CD14-positive monocyte (primary cell): ENCODE data around the gene NUBP2. TPM values are rescaled to one million over a fixed set of nuclear protein-coding genes. Genes with fewer than 3 reads are reported as not detected.

Experiments used
- DNase-seq, 3 donors: peaks; one replicate each; pipeline ENCODE4 v3.0.0-alpha.2; 2011 to 2022
- H2AFZ ChIP-seq: 2 replicates; pipeline ENCODE4 v1.6.0; 2012; ENCODE audit warnings: mild to moderate bottlenecking, low read depth, low read length, inconsistent platforms; ENCODE audit not compliant: insufficient read depth, poor library complexity, severe bottlenecking
- H3K27ac ChIP-seq, 2 donors: 1 replicate in 1 of 2; 2 replicates in 1 of 2; pipeline ENCODE4 v1.5.1; 2012 to 2013; ENCODE audit warnings: low read length in 2 of 2, control low read depth in 1 of 2, inconsistent platforms in 1 of 2, low read depth in 1 of 2, mild to moderate bottlenecking in 1 of 2
- H3K27me3 ChIP-seq, 2 donors: one replicate each; pipeline versions ENCODE4 v1.6.0 to v1.6.1; 2011 to 2013; ENCODE audit warnings: low read length in 2 of 2; ENCODE audit not compliant: control insufficient read depth in 2 of 2, insufficient read depth in 2 of 2
- H3K36me3 ChIP-seq, 2 donors: replicated peaks in 1 of 2; 1 replicate in 1 of 2; 2 replicates in 1 of 2; pipeline versions ENCODE4 v1.5.1 to v1.6.1; 2012 to 2013; ENCODE audit warnings: low read length in 2 of 2, control low read depth in 1 of 2, inconsistent platforms in 1 of 2, mild to moderate bottlenecking in 1 of 2; ENCODE audit not compliant: insufficient read depth in 2 of 2, control insufficient read depth in 1 of 2
- H3K4me1 ChIP-seq, 2 donors: 1 replicate in 1 of 2; 2 replicates in 1 of 2; pipeline versions ENCODE4 v1.5.1 to v1.6.1; 2012 to 2013; ENCODE audit warnings: low read length in 2 of 2, control low read depth in 1 of 2, inconsistent platforms in 1 of 2, mild to moderate bottlenecking in 1 of 2, moderate library complexity in 1 of 2; ENCODE audit not compliant: insufficient read depth in 2 of 2, control insufficient read depth in 1 of 2
- H3K4me2 ChIP-seq: replicated peaks from 2 replicates; pipeline ENCODE3; 2012; ENCODE audit warnings: low read length, moderate library complexity, mild to moderate bottlenecking; ENCODE audit not compliant: poor library complexity, severe bottlenecking; ENCODE audit errors: extremely low read depth
- H3K4me3 ChIP-seq, 3 experiments: fragments of 200-600 bp in 1 of 3; sonication (generic) in 1 of 3; replicated peaks in 1 of 3; 1 replicate in 2 of 3; 2 replicates in 1 of 3; pipeline ENCODE4 v1.5.1; 2011 to 2013; ENCODE audit warnings: low read length in 3 of 3, mild to moderate bottlenecking in 3 of 3, control low read depth in 2 of 3, low read depth in 2 of 3, inconsistent platforms in 1 of 3, moderate library complexity in 1 of 3
- H3K79me2 ChIP-seq: 2 replicates; pipeline ENCODE4 v1.6.0; 2012; ENCODE audit warnings: mild to moderate bottlenecking, control low read depth, inconsistent platforms, low read length, moderate library complexity; ENCODE audit not compliant: insufficient read depth
- H3K9ac ChIP-seq: 2 replicates; pipeline ENCODE4 v1.6.0; 2017; ENCODE audit warnings: low read length, mild to moderate bottlenecking; ENCODE audit not compliant: insufficient read depth, poor library complexity, severe bottlenecking
- H3K9me3 ChIP-seq, 2 donors: replicated peaks in 1 of 2; 1 replicate in 1 of 2; 2 replicates in 1 of 2; pipeline versions ENCODE4 v1.5.1 to v1.6.1; 2012 to 2013; ENCODE audit warnings: low read length in 2 of 2, control low read depth in 1 of 2; ENCODE audit not compliant: control insufficient read depth in 1 of 2, insufficient read depth in 1 of 2
- H4K20me1 ChIP-seq: 2 replicates; pipeline ENCODE4 v1.6.0; 2012; ENCODE audit warnings: mild to moderate bottlenecking, low read length, control low read depth, moderate library complexity; ENCODE audit not compliant: insufficient read depth
- H3K27ac Mint-ChIP-seq, 7 donors: one replicate each; pipeline ENCODE4 v1.8.0; 2020; ENCODE audit warnings: mild to moderate bottlenecking in 7 of 7, mixed read lengths in 7 of 7, moderate library complexity in 6 of 7, inconsistent platforms in 2 of 7
- H3K27me3 Mint-ChIP-seq, 3 donors: one replicate each; pipeline ENCODE4 v1.8.0; 2021 to 2022; ENCODE audit warnings: low read depth in 3 of 3, mild to moderate bottlenecking in 3 of 3, mixed read lengths in 3 of 3, moderate library complexity in 3 of 3, inconsistent platforms in 1 of 3
- H3K36me3 Mint-ChIP-seq, 2 donors: one replicate each; pipeline ENCODE4 v1.8.0; 2020; ENCODE audit warnings: mixed read lengths in 2 of 2, inconsistent platforms in 1 of 2, mild to moderate bottlenecking in 1 of 2
- H3K4me1 Mint-ChIP-seq: one replicate; pipeline ENCODE4 v1.8.0; 2020; ENCODE audit warnings: mild to moderate bottlenecking, mixed read lengths
- H3K4me3 Mint-ChIP-seq, 2 donors: one replicate each; pipeline ENCODE4 v1.8.0; 2020; ENCODE audit warnings: mild to moderate bottlenecking in 2 of 2, mixed read lengths in 2 of 2, moderate library complexity in 1 of 2
- H3K9me3 Mint-ChIP-seq, 7 donors: one replicate each; pipeline ENCODE4 v1.8.0; 2020 to 2022; ENCODE audit warnings: mixed read lengths in 7 of 7, mild to moderate bottlenecking in 6 of 7, moderate library complexity in 6 of 7, inconsistent platforms in 2 of 7
- WGBS: methylation state at CpG from one replicate; pipeline ENCODE4 v1.1.5; 2013; ENCODE audit warnings: missing lambda C conversion rate; ENCODE audit not compliant: insufficient coverage; 5-methylcytosine and 5-hydroxymethylcytosine counted together
- intact Hi-C, 2 donors: fragments of 100-400 bp; cut with micrococcal nuclease; formaldehyde crosslinking; loops; one replicate each; pipeline versions ENCODE4 v1.15.0 to v1.15.1; 2023
- polyA plus RNA-seq, 3 donors: library from polyadenylated mRNA; depleted of rRNA in 1 of 3; unstranded in 2 of 3; stranded (reverse) in 1 of 3; fragments of 300-500 nt in 2 of 3; fragments of >200 nt in 1 of 3; fragmentation: Illumina TruSeq in 2 of 3; gene quantifications; 1 replicate in 2 of 3; 2 replicates in 1 of 3; pipeline ENCODE4 v1.2.3, GENCODE V29; 2012 to 2021
- TF ChIP-seq, protein P1 (sequence below): fragments of 200-600 bp; IDR thresholded peaks from one replicate; pipeline ENCODE4 v1.8.0; 2022; ENCODE audit warnings: antibody characterized with exemption, mild to moderate bottlenecking

Gene NUBP2
- polyA plus RNA-seq, 3 donors = 34.4 to 69.5 (median 57.9) TPM

- peak overlapping the region in 1 of 2 donors; percentile 20 for H3K27ac ChIP-seq
- no peaks in the 10 kb centered on the region for H3K9me3 ChIP-seq
- peak overlapping the region; percentile 72 for H3K9ac ChIP-seq
- 16% methylated on average over 73 of the region's 81 CpGs for WGBS
- no peak for DNase-seq
- Mint-ChIP-seq H3K27me3 (peaks cover 0 to 1% (median 0%) of the 10 kb centered on the region in 3 donors), H3K4me3 (peak overlapping the region; percentile 90 to 94), H3K9me3 (peaks cover 0 to 2% (median 0%) of the 10 kb centered on the region in 7 donors), H3K36me3 (peaks cover 24 to 45% of the 10 kb centered on the region in 2 donors), H3K4me1 (peaks cover 28% of the 10 kb centered on the region), H3K27ac (peak overlapping the region in 4 of 7 donors; percentile 9 to 66 (median 48))
- peak overlapping the region; percentile 100 for H3K4me2 ChIP-seq
- H2AFZ ChIP-seq = peak overlapping the region; percentile 92
- intact Hi-C loops = loop anchor here (5.0 to 10.0 kb wide), 4 partner anchors 66 to 348 kb away; partner anchors contain the start of genes CLCN7 (in 1 of the 2), MAPK8IP3 (in 1 of the 2) and UQCC4 (in 1 of the 2)
- no peaks in the 10 kb centered on the region for H3K27me3 ChIP-seq
- peaks cover 41% of the 10 kb centered on the region for H3K79me2 ChIP-seq
- peaks cover 43 to 45% of the 10 kb centered on the region in 2 donors for H3K36me3 ChIP-seq
- H3K4me3 ChIP-seq = peak overlapping the region; percentile 49 to 99 (median 89)
- H3K4me1 ChIP-seq = peaks cover 30 to 45% of the 10 kb centered on the region in 2 donors
- TF ChIP-seq, protein P1, sequence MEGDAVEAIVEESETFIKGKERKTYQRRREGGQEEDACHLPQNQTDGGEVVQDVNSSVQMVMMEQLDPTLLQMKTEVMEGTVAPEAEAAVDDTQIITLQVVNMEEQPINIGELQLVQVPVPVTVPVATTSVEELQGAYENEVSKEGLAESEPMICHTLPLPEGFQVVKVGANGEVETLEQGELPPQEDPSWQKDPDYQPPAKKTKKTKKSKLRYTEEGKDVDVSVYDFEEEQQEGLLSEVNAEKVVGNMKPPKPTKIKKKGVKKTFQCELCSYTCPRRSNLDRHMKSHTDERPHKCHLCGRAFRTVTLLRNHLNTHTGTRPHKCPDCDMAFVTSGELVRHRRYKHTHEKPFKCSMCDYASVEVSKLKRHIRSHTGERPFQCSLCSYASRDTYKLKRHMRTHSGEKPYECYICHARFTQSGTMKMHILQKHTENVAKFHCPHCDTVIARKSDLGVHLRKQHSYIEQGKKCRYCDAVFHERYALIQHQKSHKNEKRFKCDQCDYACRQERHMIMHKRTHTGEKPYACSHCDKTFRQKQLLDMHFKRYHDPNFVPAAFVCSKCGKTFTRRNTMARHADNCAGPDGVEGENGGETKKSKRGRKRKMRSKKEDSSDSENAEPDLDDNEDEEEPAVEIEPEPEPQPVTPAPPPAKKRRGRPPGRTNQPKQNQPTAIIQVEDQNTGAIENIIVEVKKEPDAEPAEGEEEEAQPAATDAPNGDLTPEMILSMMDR = no peak
- peaks cover 67% of the 10 kb centered on the region for H4K20me1 ChIP-seq
Observed at GRCh38 chr16:1770328-1771187, 12.2 kb upstream of the NUBP2 start.

GRCh38 chr16:1771188-1771863, 11.4 kb upstream of the NUBP2 start, which contains the start of gene NME3:
Gene NME3 (minus strand): TSS chr16:1771543. CDS start chr16:1771534, 9 bp downstream.
- Mint-ChIP-seq H3K27me3 (peaks cover 0 to 1% (median 0%) of the 10 kb centered on the region in 3 donors), H3K9me3 (peaks cover 0 to 2% (median 0%) of the 10 kb centered on the region in 7 donors), H3K4me1 (peaks cover 28% of the 10 kb centered on the region), H3K36me3 (peaks cover 17 to 43% of the 10 kb centered on the region in 2 donors), H3K27ac (peak within 1 kb of the TSS; percentile 58 to 89 (median 84)), H3K4me3 (peak within 1 kb of the TSS; percentile 90 to 94)
- Histone ChIP-seq H3K79me2 (peaks cover 41% of the 10 kb centered on the region), H3K27ac (peak within 1 kb of the TSS; percentile 10 to 77), H3K36me3 (peaks cover 42 to 45% of the 10 kb centered on the region in 2 donors), H3K4me3 (peak within 1 kb of the TSS; percentile 78 to 99 (median 89)), H3K27me3 (no peaks in the 10 kb centered on the region), H4K20me1 (peaks cover 74% of the 10 kb centered on the region), H3K9ac (peak within 1 kb of the TSS; percentile 84), H3K4me2 (peak within 1 kb of the TSS; percentile 100), H3K9me3 (no peaks in the 10 kb centered on the region), H2AFZ (peak within 1 kb of the TSS; percentile 92), H3K4me1 (peaks cover 30 to 45% of the 10 kb centered on the region in 2 donors)
- WGBS = under 1% methylated on average over 66 of the region's 79 CpGs
- intact Hi-C loops = loop anchor here (5.0 to 10.0 kb wide), 4 partner anchors 67 to 349 kb away; partner anchors contain the start of genes CLCN7 (in 1 of the 2), MAPK8IP3 (in 1 of the 2) and UQCC4 (in 1 of the 2)
- peak; percentile 53 to 61 (median 60) for DNase-seq
- TF ChIP-seq, protein P1 = no peak
